B cell (primary cell): ENCODE measurements around the gene WDR27.

Experiments used
- CTCF ChIP-seq: fragments of 200-600 bp; IDR thresholded peaks from one replicate; pipeline ENCODE4 v1.8.0; 2022; ENCODE audit warnings: antibody characterized with exemption, mild to moderate bottlenecking
- EZH2 ChIP-seq: IDR thresholded peaks from 2 replicates; pipeline ENCODE4 v1.6.1; 2012; ENCODE audit warnings: borderline replicate concordance, low read depth, mild to moderate bottlenecking, moderate library complexity, low read length; ENCODE audit not compliant: insufficient read depth, poor library complexity, severe bottlenecking

GRCh38 chr6:169445661-169446581 lies 255.9 kb downstream of the WDR27 start:
- no peak for TF ChIP-seq CTCF
- no peak for TF ChIP-seq EZH2
